AG09319 (cell line): ENCODE results near the gene CNOT3.
A peak's percentile ranks its signal among the peaks of the same experiment; 100 is the strongest.

Experiments used
- DNase-seq: peaks from one replicate; pipeline ENCODE4 v3.0.0-alpha.2; 2010; ENCODE audit warnings: low read depth; ENCODE audit errors: extremely low read depth
- CTCF ChIP-seq: IDR thresholded peaks from 2 replicates; pipeline ENCODE4 v1.5.1; 2011; ENCODE audit warnings: low read depth, mild to moderate bottlenecking, inconsistent platforms, low read length, moderate library complexity

The CNOT3 gene

GRCh38 chr19:54109651-54110050 is 27.9 kb upstream of the CNOT3 start:
- TF ChIP-seq CTCF, result no peak
- no peak for DNase-seq

- no peak for TF ChIP-seq CTCF
- no peak for DNase-seq
These were observed 23.0 kb upstream of the CNOT3 start for GRCh38 chr19:54114340-54115108.

- no peak for TF ChIP-seq CTCF
- peak; percentile 88 for DNase-seq
These were observed 22.2 kb upstream of the CNOT3 start, which contains the start of the genes PRPF31 and TFPT for GRCh38 chr19:54115109-54116063. TSS of gene PRPF31 (plus strand) at chr19:54115754. CDS start at chr19:54118279, 2,525 bp downstream. TSS of gene TFPT (minus strand) at chr19:54115657. CDS start at chr19:54115269, 388 bp downstream.

- DNase-seq, result no peak
- no peak for TF ChIP-seq CTCF
These were observed 16.3 kb upstream of the CNOT3 start for GRCh38 chr19:54121259-54121658.

GRCh38 chr19:54123682-54124081 is 13.9 kb upstream of the CNOT3 start:
- TF ChIP-seq CTCF, result no peak
- no peak for DNase-seq

- DNase-seq, result no peak
- TF ChIP-seq CTCF, result no peak
These were observed 13.2 kb upstream of the CNOT3 start for GRCh38 chr19:54124393-54124792.

GRCh38 chr19:54125713-54126112 is 11.8 kb upstream of the CNOT3 start:
- DNase-seq, result no peak
- TF ChIP-seq CTCF, result no peak
